GM12801 (cell line): ENCODE results near the gene MAN1B1.

ENCODE experiments used
- TF ChIP-seq, protein P1 (sequence below): IDR thresholded peaks from one replicate; pipeline ENCODE4 v1.5.1; 2011; ENCODE audit warnings: control low read depth; ENCODE audit not compliant: insufficient read length; ENCODE audit errors: extremely low read depth

MAN1B1 gene

GRCh38 chr9:137147091-137147792 lies 60.5 kb downstream of the MAN1B1 start:
- TF ChIP-seq, protein P1, sequence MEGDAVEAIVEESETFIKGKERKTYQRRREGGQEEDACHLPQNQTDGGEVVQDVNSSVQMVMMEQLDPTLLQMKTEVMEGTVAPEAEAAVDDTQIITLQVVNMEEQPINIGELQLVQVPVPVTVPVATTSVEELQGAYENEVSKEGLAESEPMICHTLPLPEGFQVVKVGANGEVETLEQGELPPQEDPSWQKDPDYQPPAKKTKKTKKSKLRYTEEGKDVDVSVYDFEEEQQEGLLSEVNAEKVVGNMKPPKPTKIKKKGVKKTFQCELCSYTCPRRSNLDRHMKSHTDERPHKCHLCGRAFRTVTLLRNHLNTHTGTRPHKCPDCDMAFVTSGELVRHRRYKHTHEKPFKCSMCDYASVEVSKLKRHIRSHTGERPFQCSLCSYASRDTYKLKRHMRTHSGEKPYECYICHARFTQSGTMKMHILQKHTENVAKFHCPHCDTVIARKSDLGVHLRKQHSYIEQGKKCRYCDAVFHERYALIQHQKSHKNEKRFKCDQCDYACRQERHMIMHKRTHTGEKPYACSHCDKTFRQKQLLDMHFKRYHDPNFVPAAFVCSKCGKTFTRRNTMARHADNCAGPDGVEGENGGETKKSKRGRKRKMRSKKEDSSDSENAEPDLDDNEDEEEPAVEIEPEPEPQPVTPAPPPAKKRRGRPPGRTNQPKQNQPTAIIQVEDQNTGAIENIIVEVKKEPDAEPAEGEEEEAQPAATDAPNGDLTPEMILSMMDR = no peak

DNA sequence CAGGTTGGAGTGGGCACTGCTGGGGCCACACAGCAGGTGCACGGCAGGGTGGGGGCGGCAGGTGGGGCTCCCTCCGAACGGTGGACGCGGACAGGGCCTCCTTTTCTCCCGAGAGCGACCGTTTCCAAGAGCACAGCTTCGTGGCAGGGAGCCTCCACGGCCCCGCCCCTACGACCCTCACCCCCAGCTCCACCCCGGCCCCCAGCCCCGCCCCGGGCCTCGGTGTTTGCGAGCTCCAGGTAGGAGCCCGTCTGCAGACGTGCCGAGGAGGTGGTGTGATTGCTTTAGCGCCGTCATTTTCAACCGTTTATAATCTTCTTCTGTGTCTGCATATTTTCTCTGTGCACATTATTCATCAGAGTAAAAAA lies 61.0 kb downstream of the MAN1B1 start:
- TF ChIP-seq, protein P1 = no peak

- TF ChIP-seq, protein P1 = no peak
Measured at GRCh38 chr9:137148242-137148641, 61.5 kb downstream of the MAN1B1 start.

GRCh38 chr9:137148661-137149060 lies 61.9 kb downstream of the MAN1B1 start:
- TF ChIP-seq, protein P1 = no peak

DNA sequence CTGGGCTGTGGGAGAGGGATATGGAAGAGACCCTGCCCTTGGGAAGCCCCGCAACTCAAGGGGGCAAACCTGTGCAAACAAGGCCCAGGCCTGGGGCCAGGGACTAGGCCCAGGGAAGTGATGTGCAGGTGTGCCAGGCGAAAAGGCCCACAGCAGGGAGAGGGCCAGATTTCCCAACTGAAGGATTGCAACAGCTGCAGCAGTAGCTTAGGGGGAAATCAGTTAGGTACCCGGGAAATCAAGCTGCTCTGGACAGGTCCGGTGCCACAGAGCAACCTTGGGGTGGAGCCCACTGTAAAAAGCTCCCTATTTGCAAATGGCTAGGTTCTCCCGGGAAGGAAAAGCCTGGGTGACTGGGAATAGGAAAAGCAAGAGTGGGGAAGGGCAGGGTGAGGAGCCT lies 62.6 kb downstream of the MAN1B1 start:
- TF ChIP-seq, protein P1 = no peak

DNA sequence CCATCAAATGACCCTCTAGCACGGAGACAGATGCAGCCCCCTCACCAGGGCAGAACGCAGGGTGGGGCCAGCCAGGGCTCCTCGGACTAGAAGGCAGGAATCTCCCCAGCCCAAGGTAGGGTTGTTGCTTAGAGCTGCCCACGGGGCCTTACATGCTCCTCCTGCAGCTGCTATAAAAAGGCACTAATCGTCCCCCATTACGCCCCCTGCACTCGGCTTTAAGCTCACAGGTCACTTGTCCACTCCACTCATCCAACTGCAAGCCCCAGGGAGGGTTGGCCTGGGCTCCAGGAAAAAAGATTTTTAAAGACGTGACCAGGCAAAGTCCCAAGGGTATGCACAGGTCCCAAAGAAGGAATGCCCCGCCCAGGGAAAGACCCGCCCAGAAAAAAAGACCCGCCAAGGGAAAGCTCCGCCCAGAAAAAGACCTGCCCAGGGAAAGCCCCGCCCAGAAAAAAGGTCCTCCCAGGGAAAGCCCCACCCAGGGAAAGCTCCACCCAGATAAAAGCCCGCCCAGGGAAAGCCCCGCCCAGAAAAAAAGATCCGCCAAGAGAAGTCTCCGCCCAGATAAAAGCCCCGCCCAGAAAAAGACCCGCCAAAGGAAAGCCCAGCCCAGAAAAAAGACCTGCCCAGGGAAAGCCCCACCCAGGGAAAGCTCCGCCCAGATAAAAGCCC lies 63.3 kb downstream of the MAN1B1 start:
- TF ChIP-seq, protein P1 = no peak

GRCh38 chr9:137150617-137151457 lies 64.1 kb downstream of the MAN1B1 start:
- TF ChIP-seq, protein P1 = no peak
